GM18858 (cell line): ENCODE data around the gene SIGLEC11.

Source experiments
- ATAC-seq: cut with Tn5 transposase; IDR thresholded peaks from one replicate; pipeline ENCODE4 v1.9.1; 2021; ENCODE audit not compliant: unreplicated experiment

SIGLEC11 gene

DNA sequence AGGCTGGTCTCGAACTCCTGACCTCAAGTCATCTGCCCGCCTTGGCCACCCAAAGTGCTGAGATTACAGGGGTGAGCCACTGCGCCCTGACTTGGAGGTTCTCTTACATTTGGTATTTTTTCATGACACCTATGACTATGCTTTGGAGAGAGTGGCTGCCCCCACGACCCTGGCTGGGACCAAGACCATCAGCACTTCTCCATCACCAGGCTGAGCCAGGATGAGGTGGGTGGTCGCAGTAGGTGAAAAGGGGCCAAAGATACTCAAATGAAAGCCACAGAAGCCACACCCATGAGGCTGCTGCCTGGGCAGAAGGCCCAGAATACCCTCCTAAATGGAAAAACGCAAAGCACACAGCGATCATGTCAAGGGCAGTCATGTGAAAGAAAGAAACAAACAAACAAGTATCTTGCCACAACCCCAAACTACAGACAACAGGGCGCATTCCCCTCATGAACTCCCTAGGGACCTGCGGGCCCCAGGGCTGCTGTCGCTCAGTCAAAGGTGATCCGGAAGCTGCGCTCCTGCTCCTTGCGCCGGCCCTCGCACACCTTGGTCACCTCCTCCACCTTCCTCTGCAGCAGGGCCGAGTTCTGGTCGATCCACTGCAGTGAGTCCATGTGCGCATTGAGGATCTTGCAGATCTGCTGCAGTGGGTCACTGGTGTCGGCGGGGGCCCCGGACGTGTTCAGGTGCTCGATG, 53.1 kb downstream of the SIGLEC11 start:
- ATAC-seq, result no peak

DNA sequence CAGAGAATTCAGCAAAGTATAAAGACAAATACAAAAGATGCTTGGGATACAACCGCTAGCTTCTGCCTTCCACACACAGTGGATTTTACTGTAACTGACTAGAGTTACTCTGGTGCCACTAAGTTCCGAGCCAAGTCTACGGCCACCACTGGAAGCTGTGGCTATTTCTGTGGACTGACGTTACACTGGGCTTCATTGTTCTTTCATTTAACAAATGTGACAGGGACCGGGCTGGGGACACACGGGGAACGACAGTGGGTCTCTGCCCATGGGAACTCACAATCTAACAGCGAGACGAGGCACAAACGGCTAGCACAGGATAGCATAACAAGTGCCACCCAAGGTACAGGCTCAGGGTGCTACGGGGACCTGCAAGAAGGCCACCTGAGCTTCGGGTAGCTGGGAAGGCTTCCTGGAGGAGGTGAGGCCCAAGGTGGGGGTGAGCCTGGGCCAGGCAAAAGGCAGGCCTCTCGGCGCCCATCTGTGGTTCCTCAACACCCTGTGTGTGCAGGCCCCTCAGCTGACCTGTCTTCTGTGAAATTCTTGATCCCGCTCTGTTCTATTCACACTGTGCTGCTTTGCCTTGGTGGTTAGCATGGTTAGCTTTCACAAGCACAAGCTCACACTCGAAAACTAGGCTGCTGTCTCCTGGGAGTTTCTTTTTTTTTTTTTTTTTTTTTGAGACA, 54.0 kb downstream of the SIGLEC11 start:
- ATAC-seq, result no peak

DNA sequence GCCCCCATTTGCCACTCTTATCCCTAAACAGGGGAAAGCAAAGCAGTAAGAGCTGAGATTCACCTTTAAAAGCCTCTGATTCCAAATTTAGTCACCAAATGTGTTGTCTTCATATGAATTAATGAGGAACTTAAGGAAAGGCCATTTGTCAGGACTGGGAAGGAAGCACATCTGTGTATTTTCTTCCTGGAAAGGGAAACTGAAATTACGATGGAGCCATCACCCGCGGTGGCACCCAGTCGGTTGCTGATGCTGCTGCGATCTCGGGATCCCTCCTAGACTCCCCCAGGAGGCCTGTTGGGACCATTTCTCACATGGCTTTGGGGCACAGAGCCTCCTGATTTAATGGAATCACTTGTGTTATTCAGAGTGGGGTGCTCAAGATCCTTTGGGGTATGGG, 56.8 kb downstream of the SIGLEC11 start:
- ATAC-seq, result no peak
